Right lobe of liver (tissue), 4 donors: ENCODE data around the gene RRM2.

Experiments
- CTCF ChIP-seq, 4 donors: fragments of 200-600 bp in 3 of 4; fragments of 450-650 bp in 1 of 4; IDR thresholded peaks; one replicate each; pipeline versions ENCODE4 v1.5.1 to v1.8.0; 2016 to 2022; ENCODE audit warnings: antibody characterized with exemption in 4 of 4, mild to moderate bottlenecking in 2 of 4
- POLR2A ChIP-seq: fragments of 450-650 bp; IDR thresholded peaks from one replicate; pipeline ENCODE4 v1.6.1; 2017; ENCODE audit warnings: antibody characterized with exemption, mild to moderate bottlenecking
- donor health status: DM: no; HTN: no; CAD: no.
- donor health status: DM: no; HTN: no; CAD: no.
- donor health status: DM: no; HTN: yes; CAD: no.

DNA sequence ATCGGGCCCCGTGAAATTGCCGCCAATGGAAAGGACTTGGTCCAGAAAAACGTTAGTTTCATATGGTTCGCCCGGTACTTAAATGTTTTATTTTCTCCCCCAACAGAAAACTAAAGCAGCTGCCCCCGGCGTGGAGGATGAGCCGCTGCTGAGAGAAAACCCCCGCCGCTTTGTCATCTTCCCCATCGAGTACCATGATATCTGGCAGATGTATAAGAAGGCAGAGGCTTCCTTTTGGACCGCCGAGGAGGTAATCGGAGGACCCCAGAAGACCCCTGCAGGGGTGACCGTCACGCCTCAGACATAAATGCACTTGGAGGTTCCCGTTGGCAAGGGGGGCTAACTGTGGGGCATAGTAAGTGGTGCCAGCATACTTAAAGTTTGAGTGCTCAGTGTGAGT is 742 bp downstream of the RRM2 start:
- TF ChIP-seq POLR2A (no peak), CTCF (IDR thresholded peaks at IDR 0.05) (no peak)
